GM21717 (cell line): ENCODE measurements around the gene IFIT2.
A peak's percentile ranks its signal among the peaks of the same experiment; 100 is the strongest.
"Not testable (repeated sequence)": the region's sequence is repeated elsewhere in the genome, so short reads cannot be mapped to it uniquely, and the experiment has no call there.

ENCODE experiments used
- ATAC-seq: cut with Tn5 transposase; IDR thresholded peaks from one replicate; pipeline ENCODE4 v1.9.1; 2021; ENCODE audit warnings: mild to moderate bottlenecking, moderate library complexity; ENCODE audit not compliant: unreplicated experiment

IFIT2 gene

GRCh38 chr10:89278900-89279392 lies 22.9 kb upstream of the IFIT2 start:
- no peak for ATAC-seq

GRCh38 chr10:89279421-89279869 lies 22.4 kb upstream of the IFIT2 start:
- no peak for ATAC-seq

GRCh38 chr10:89280508-89280907 lies 21.3 kb upstream of the IFIT2 start:
- ATAC-seq, result no peak

GRCh38 chr10:89281606-89282395 lies 20.0 kb upstream of the IFIT2 start:
- no peak for ATAC-seq

GRCh38 chr10:89283025-89283935 lies 18.6 kb upstream of the IFIT2 start:
- no peak for ATAC-seq

- no peak for ATAC-seq
Observed at GRCh38 chr10:89283936-89284475, 17.8 kb upstream of the IFIT2 start.

- ATAC-seq, result not testable (repeated sequence)
Observed at GRCh38 chr10:89284711-89285110, 17.1 kb upstream of the IFIT2 start.

GRCh38 chr10:89285303-89285702 lies 16.5 kb upstream of the IFIT2 start:
- not testable (repeated sequence) for ATAC-seq

GRCh38 chr10:89294721-89295239 lies 7.1 kb upstream of the IFIT2 start:
- no peak for ATAC-seq

- peak; percentile 63 for ATAC-seq
Observed at GRCh38 chr10:89295597-89295996, 6.2 kb upstream of the IFIT2 start.

- no peak for ATAC-seq
Observed at GRCh38 chr10:89296220-89296648, 5.6 kb upstream of the IFIT2 start.

- ATAC-seq, result no peak
Observed at GRCh38 chr10:89297356-89297755, 4.5 kb upstream of the IFIT2 start.

- no peak for ATAC-seq
Observed at GRCh38 chr10:89297791-89298190, 4.1 kb upstream of the IFIT2 start.

GRCh38 chr10:89299031-89299430 lies 2.8 kb upstream of the IFIT2 start:
- no peak for ATAC-seq

GRCh38 chr10:89301232-89301631 lies 614 bp upstream of the IFIT2 start:
- ATAC-seq, result no peak

GRCh38 chr10:89302625-89303024 lies 779 bp downstream of the IFIT2 start:
- ATAC-seq, result no peak

GRCh38 chr10:89303161-89303560 lies 1.3 kb downstream of the IFIT2 start:
- ATAC-seq, result no peak

GRCh38 chr10:89304026-89304425 lies 2.2 kb downstream of the IFIT2 start:
- no peak for ATAC-seq

GRCh38 chr10:89304446-89304845 lies 2.6 kb downstream of the IFIT2 start:
- ATAC-seq, result no peak

GRCh38 chr10:89304925-89305324 lies 3.1 kb downstream of the IFIT2 start:
- ATAC-seq, result no peak
